Measurements from ENCODE around the gene ADAMTS7. TPM values are rescaled to one million over a fixed set of nuclear protein-coding genes. Genes with fewer than 3 reads are reported as not detected.
"Not testable (repeated sequence)": the region's sequence is repeated elsewhere in the genome, so short reads cannot be mapped to it uniquely, and the experiment has no call there.

The ADAMTS7 gene
- total RNA-seq, 1 donor from 2014 or later, result 9.9 TPM

DNA sequence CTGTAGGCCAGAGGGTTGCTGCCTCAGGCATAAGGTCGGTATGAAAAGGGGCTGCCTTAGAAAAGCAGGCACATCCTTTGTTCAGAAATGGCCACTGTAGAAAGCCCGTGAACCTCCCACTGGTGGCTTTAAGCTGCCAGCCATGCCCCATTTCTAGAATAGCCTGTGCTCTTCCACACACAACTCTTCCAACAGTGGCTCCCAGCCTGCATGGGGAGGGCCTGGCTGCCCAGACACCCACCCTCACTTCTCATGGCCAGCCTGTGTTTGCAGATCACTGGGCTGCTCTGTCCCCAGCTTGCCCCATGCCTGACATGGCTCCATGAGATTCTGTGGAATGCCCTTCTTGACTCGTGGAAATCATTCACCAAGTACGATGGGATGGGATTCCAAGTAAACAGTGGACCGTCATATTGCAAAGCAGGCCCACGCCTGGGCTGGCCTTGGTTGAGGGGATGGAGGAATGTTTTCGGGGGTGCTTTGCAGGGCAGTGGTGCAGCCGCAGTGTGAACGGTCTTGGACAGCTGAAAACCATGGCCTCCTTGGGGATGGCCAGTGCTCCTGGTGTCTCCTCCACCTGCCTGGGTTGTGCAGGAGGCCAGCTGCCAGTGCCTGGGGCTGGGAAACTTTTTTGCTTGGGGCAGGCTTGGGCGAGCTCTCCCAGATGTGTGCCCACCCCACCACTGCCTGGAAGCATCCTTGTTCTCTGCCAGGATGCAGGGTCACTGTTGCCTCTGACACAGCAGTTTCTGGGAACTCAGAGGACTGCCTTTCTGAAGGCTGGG, 57.3 kb downstream of the ADAMTS7 start:
- peak; percentile 36 for DNase-seq (ENCODE audit: low read depth)

DNA sequence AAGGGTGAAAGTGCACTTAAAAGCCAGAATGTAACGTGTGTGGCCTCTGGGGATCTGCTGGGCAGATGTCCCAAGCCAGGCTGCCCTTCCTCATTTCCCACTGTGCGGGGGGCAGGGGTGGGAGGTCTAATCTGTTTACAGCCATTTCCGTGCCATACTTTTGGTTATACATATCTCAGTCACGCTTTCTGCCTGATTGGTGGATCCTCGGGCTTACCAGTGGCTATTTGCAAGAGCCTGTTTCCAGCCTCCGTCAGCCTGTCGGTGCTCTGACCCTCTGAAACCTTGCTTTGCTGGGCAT, 58.0 kb downstream of the ADAMTS7 start:
- not testable (repeated sequence) for DNase-seq (ENCODE audit: low read depth)

DNA sequence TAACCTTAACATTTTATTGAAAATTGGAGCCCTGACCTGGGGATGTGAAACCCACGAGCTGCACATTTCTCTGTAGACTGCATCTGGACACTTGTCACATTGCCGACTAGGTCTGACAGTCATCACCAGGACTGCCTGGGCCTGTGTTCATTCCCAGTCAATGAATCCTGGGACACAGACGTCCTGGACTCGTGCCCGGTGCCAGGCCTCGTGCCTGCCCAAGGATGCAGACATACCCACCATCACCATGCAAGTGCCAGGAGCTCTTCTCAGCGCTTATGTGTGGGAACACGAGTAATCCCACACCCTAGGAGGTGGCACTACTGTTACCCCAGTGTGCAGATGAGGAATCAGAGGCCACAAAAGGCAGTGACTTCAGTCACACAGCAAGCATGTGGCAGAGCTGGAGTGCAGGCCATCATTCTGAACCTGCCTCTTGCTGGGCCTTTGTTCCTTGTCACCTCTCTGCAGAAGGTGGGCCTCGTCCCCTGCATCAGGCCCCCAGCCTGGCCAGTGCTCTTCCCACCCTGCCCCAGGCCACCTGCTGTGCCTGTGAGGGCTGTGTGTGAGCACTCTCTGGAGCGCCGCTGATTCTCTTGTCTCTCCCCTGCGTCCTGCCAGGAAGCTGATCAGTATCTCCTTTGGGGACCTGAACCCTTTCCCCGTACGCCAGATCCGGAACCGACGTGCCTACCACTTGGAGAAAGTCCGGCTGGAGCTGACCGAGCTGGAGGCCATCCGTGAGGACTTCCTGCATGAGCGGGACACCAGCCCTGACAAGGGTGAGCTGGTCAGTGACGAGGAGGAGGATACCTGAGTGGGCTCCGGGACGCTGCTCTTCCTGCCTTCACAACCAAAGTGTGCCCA, 58.5 kb downstream of the ADAMTS7 start:
- DNase-seq (ENCODE audit: low read depth), result no peak

DNA sequence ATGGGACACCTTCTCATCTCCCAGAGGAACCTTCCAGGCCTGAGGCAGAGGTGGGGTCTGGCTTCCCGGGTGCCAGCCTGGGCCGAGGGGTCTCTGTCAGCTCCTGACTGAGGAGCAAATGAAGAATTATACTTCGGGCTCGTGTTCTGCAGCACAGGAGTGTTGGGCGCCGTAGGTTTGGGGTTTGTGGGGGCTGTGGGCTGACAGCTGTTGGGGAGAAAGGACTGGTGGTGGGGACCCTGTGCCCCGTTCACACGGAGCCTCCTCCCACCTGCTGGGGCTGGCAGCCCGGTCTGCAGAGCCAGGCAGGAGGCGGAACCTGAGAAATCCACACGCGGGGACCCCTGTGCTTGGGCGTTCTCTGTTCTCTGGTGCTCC, 59.7 kb downstream of the ADAMTS7 start:
- no peak for DNase-seq (ENCODE audit: low read depth)

DNA sequence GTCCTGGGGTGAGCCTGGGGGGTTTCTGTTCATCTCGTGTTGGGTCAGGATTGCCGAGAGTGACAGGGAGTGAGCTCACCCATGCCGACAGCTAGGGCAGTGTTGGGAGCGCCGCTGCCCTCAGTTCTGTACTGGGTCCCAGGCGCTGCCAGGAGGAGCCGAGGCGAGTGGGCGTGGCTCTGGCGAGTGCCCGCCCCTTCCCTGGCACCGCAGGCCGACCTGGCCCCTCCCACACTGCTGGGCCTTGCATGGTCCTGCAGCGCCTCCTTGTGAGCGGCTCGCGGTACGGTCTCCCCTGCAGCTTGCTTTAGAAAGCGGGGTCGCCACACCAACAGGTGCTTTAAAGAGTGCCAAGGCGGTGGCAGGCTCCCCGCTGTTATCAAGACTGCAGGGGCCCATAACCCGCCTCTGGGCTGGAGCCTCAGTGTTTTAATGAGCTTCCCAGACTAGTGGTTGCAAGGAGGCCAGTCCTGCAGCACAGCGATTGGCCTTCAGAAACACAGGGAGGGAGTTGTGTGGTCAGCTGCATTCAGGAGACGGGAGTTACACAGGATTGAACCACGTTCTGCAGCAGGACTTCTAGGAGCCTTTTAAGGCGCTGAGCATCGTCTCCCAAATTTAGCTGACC, 60.2 kb downstream of the ADAMTS7 start:
- peak; percentile 73 for DNase-seq (ENCODE audit: low read depth)

DNA sequence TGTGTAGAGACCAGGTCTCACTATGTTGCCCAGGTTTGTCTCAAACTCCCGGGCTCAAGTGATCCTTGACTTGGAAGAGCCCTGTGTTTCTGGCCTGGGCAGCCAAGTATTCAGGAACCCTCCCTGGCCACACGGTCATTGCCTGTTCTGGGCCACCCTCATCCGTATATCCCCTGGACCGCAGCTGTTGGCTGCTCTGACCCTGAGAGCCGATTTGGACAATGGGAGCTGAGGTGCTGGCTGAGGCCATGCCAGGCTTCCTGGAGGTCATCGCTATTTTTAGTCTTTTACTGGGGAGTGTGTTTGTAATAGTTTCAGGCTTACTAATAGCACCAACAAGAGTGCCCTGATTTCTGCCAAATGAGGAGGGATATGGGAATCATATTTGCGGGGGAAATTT, 60.7 kb downstream of the ADAMTS7 start:
- no peak for DNase-seq (ENCODE audit: low read depth)

DNA sequence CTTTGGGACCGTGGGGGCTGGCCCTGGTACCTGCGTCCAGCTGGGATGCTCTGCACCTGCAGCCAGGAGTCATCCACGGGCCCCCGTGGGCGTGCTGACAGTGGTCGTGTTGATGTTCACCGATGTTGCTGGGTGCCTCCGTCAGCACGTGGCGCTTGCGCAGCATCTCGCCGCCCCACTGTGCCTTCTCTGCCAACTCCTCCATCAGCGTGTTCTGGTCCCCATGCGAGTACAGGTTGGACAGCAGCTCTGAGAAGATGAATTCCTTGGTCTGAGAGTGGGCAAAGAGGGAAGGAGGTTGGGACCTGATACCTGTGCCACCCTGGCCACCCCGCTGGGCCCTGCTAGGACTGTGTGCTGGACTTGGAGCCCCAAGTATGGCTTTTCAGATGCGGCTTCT, 61.4 kb downstream of the ADAMTS7 start:
- DNase-seq (ENCODE audit: low read depth), result no peak

DNA sequence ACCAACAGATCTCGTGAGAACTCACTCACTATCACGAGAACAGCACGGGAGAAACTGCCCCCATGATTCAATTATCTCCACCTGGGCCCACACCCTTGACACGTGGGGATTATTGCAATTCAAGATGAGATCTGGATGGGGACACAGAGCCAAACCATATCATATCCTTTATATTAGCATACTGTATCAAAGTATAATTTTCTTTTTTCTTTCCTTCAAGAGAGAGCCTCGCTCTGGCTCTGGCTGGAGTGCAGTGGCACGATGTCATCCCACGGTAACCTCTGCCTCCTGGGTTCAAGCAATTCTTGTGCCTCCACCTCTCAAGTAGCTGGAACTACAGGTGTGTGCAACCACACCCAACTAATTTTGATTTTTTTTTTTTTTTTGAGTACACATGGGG, 63.4 kb downstream of the ADAMTS7 start:
- DNase-seq (ENCODE audit: low read depth), result not testable (repeated sequence)

DNA sequence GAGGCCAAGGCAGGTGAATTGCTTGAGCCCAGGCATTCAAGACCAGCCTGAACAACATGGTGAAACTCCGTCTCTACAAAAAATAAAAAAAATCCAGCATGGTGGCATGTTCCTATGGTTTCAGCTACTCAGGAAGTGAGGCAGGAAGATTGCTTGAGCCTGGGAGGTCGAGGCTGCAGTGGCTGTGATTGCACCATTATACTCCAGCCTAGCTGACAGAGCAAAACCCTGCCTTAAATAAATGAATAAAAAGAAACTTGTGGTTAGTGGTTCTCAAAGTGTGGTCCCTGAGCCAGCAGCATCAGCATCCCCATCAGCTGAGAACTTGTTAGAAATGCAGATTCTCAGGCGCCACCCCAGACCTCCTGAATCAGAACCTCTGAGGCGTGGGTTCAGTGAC, 69.6 kb downstream of the ADAMTS7 start:
- DNase-seq (ENCODE audit: low read depth), result not testable (repeated sequence)

DNA sequence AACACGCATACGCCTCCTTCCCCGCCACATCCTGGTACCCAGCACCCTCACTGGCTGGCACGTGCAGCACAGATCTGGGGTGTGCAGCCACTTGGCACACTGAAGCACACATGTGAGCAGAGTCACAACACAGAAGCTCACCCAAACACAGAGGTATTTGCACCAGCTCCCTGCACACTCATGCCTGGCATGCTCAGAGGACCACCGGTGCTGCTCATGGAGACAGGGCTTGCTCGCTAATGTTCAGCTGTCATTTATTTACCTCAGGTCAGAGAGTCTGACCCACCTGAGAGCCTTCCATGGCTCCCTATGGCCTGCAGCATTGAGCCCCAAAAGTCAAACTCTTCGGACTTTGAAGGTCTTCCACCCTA, 70.4 kb downstream of the ADAMTS7 start:
- DNase-seq (ENCODE audit: low read depth), result no peak

DNA sequence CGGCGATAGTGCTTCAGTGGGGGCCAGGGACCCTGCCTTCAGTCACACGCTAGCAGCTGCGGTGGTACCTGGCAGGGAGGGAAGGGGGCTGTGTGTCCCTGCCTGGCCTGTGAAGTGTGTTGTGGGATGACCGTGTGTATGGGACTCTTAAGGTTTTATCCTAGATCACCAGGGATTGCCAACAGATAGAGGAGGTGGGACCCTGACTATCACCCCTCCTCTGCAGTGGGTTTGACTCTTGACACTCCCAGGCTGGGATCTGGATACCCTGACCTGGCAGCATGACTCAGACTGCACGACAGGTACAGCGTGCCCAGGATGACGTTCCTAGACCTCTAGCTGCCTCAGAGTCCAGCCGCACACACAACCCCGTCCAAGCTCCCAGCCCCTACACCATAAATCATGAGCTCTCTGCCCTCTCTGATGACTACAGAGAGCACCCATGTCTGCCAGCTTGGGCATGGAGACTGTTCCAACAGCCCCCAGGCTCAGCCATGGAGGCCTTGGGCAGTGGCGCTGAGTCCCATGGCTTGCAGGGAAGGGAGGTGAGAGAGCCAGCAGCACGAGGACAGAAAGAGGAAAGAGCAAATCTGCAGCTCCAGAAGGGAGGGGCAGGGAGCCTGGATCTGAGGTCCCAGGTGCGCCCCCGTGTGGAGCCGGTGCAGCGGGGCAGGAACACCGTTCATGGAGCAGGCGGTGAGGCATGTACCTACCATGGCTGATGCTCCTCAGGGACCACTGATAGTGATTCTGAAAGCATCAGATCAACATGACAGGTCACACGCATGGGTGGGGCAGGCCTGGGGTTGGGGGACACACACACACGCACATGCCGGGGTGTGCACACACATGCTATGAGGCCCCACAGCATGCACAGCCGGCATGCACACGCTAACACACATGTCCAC, 71.0 kb downstream of the ADAMTS7 start:
- peak; percentile 20 for DNase-seq (ENCODE audit: low read depth)

DNA sequence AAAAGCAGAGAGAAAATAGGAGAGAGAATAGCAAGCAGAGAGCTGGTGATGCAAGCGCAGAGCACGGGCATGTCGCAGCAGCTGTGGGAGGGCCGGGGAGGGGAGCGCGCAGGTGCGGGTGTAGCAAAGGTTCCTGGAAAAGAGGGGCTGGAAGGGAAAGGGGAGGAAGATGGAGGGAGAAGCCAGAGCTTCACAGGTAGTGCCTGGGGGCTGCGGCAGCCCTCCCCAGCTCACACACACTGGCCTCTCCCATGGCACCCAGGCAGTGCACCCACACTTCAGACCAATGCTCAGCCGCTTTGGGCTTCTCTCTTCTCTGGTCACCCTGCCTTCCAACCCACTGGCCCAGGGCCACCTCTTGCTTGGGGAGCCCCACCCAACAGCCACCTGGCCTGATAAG, 72.1 kb downstream of the ADAMTS7 start:
- DNase-seq (ENCODE audit: low read depth), result no peak

DNA sequence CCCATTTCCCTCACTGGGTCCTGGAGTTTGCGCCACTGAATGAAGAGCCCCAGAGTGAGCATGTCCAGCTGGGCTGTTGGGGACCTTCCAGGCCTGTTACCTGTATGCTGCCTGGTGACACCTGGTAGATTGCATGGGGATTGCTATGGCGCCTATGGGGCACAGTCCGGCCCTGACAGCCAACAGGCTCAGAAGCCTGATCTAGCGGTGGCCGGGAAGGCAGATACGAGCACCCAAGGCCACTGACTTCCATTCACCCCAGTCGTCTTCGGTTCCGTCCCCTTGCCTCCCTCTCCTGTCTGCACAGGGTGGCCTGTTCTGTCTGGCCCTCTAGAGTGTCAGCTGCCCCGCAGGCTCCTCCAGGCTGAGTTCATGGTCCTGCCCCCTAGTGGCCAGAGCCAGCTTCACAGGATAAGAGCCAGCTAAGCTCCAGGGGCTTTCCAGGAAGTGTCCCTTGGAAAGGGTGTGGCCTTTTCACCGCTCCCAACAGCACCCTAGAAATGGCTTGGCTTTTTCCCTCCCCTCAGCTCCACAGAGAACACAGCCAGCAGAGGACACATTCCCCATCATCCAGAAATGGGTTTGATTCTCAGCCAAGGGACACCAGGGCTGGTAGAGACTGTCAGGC, 73.2 kb downstream of the ADAMTS7 start:
- DNase-seq (ENCODE audit: low read depth), result peak; percentile 35

DNA sequence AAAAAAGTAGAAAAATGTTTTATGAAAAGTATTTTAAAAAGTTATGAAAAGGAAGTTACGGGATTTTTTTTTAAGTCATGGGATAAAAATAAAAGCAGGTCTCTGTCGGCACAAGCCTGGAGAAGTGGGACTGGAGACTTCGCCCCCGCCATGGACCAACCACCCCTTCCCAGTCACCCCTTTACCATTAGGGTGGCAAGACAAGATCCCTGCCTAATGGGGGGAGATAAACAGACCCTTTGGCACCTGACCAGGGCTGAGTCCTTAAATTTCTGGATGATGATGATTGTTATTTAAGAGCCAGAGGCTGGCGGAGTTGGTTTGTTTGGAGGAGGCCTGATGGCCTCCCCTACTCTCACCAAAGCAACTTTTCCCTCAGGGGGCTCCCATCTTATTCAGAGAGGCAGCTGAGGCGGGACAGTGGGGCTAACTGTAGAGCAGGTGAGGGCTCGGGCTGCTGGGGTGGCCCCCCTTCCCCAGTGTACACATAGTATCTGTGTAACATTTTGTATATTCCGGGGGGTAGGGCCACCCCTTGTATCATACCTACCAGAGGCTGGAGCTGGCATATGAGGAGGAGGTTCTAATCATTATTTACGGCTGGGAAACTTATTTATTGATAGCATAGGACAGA, 74.0 kb downstream of the ADAMTS7 start:
- no peak for DNase-seq (ENCODE audit: low read depth)

DNA sequence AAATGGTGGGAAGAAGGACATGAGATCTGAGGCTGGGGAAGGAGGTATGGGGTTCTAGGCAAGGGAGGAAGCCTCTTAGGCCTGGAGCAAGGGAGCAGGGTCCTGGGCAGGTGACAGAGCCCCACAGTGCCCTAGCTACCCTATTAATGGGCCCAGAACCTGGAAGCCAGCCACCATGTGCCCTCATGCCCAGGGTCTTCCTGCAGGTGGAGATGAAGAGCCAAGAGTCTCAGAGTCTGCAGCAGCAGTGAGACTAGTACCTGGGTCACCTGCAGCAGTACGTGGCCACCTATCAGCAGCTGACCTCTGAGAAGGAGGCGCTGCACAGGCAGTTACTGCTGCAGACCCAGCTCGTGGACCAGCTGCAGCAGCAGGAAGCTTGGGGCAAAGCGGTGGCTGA, 75.0 kb downstream of the ADAMTS7 start:
- DNase-seq (ENCODE audit: low read depth), result not testable (repeated sequence)

DNA sequence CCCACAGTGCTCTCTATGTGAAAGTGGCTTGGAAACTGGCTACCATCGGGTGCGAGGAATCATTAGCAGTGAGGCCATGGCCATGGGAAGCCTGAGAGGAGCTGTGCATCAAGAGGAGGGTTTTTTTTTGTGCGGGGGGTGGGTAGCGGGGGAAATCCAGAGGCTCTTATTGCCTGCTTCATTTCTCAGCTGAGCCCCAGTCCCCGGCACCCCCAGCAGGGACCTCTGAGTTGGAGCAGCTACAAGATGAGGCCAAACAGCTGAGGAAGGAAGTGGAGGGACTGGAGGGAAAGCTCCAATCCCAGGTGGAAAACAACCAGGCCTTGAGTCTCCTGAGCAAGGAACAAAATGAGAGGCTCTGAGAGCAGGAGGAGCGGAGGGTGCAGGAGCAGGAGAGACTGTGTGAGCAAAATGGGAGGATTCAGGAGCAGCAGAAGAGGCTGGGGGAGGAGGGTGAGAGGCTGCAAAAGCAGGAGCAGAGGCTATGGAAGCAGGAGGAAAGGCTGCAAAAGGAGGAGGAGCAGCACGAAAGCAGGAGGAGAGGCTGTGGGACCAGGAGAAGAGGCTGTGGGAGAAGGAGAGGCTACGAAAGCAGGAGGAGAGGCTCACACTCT, 76.7 kb downstream of the ADAMTS7 start:
- DNase-seq (ENCODE audit: low read depth), result no peak

DNA sequence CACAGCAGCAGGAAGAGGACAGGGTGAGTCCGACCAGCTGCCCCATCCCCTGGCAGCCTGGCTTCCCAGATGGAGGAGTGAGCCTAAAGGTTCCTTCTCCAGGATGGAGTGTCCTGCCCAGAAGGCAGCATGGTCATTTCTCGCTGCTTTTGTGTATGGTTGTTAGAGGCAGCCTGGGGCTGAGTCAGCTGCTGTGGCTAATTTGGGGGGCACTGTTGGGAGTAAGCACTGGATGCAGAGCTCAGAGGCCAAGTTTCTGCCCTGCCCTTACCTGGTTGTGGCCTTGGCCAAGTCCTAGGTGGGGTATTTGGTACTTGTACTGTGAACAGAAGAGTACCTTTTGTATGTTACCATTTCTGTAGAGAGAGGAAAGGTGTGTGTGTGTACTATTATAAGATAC, 78.6 kb downstream of the ADAMTS7 start:
- no peak for DNase-seq (ENCODE audit: low read depth)

DNA sequence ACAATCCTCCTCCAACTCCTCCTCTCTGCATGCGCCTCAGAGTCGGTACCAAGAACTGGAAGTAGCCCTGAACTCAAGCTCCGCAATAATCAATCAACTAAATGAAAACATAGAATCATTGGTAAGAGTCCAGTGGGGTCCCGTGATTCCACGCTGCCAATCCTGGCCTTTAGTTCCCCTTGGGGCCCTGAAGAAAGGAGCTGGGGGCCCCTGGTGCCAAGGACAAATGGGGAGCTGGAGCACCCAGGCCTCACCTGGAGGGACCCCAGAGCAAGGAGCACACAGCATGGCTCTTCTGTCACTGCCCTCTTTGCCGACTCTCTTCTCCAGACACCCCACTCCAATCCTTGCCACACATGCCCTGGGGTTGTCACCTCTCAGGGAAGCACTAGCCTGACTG, 80.3 kb downstream of the ADAMTS7 start:
- no peak for DNase-seq (ENCODE audit: low read depth)

DNA sequence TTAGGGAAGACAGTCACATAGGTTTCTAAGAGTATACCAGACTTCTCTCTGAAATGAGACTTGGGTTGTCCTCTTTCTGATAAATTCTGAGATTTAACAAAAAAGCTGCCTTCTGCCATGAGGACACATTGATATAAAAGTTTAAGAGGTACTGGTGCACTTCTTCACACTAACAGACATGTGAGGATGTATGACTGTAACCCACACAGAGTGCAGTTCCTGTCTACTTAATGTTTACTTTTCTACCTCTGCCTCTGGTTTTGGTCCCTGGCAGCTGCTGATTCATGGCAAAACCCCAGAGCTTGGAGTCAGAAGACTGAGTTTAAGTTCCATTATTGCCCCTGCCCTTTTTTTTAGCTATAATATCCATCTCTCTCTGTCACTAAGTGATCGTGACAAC, 82.8 kb downstream of the ADAMTS7 start:
- DNase-seq (ENCODE audit: low read depth), result peak; percentile 48

DNA sequence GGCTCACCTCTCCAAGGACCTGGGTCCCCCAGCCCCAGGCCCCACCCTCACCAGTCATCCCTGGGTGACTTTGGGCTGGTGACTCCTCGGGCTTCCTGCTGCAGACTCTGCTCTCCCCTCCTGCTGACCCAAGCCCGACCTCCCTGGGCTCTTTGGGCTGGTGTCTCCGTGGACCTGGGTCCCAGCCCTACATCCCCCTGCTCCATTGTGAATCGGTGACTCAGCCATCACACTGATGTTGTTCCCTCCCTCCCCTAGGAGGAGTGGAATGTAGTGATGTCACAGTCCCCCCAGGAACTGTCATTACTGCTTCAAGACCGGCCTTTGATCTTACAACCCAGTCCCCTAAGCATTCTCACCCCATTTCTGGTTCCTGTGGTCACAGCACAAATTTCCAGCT, 83.7 kb downstream of the ADAMTS7 start:
- DNase-seq (ENCODE audit: low read depth), result peak; percentile 48
